ENCODE data around the gene LAMTOR3. TPM values are rescaled to one million over a fixed set of nuclear protein-coding genes. Genes with fewer than 3 reads are reported as not detected.

Gene LAMTOR3
- total RNA-seq, 4 donors from 2014 or later = 37.9 to 87.0 (median 40.3) TPM

GRCh38 chr4:99845708-99846469, 48.3 kb downstream of the LAMTOR3 start:
- H3K36me3 ChIP-seq = no peaks in the 10 kb centered on the region
- no peaks in the 10 kb centered on the region for H3K9me3 ChIP-seq
- DNase-seq = no peak
- TF ChIP-seq POLR2A (IDR thresholded peaks at IDR 0.05) (no peak), CTCF (IDR thresholded peaks at IDR 0.05) (no peak)
- intact Hi-C loops (cut with DNase I; ENCODE audit: low total_unique reads) = no loop called here
- no peaks in the 10 kb centered on the region for H3K4me1 ChIP-seq
- peak overlapping the region in 1 of 2 donors; percentile 47 for H3K27ac ChIP-seq
- no peaks in the 10 kb centered on the region for H3K27me3 ChIP-seq
- no peak overlapping the region for H3K4me3 ChIP-seq

- H3K36me3 ChIP-seq = no peaks in the 10 kb centered on the region
- no peaks in the 10 kb centered on the region for H3K27me3 ChIP-seq
- no peak overlapping the region for H3K4me3 ChIP-seq
- H3K9me3 ChIP-seq = no peaks in the 10 kb centered on the region
- TF ChIP-seq CTCF (IDR thresholded peaks at IDR 0.05) (no peak), POLR2A (IDR thresholded peaks at IDR 0.05) (no peak)
- DNase-seq = no peak
- H3K27ac ChIP-seq = no peak overlapping the region
- H3K4me1 ChIP-seq = no peaks in the 10 kb centered on the region
- intact Hi-C loops (cut with DNase I; ENCODE audit: low total_unique reads) = no loop called here
Observed at GRCh38 chr4:99845179-99845578, 49.0 kb downstream of the LAMTOR3 start.

- H3K9me3 ChIP-seq = no peaks in the 10 kb centered on the region
- no peak overlapping the region for H3K27ac ChIP-seq
- no peak for TF ChIP-seq POLR2A (IDR thresholded peaks at IDR 0.05)
- TF ChIP-seq CTCF (IDR thresholded peaks at IDR 0.05) = no peak
- intact Hi-C loops (cut with DNase I; ENCODE audit: low total_unique reads) = no loop called here
- DNase-seq = no peak
- no peaks in the 10 kb centered on the region for H3K4me1 ChIP-seq
- no peaks in the 10 kb centered on the region for H3K36me3 ChIP-seq
- no peak overlapping the region for H3K4me3 ChIP-seq
- no peaks in the 10 kb centered on the region for H3K27me3 ChIP-seq
Observed at GRCh38 chr4:99844048-99844447, 50.2 kb downstream of the LAMTOR3 start.

- H3K27me3 ChIP-seq = no peaks in the 10 kb centered on the region
- H3K36me3 ChIP-seq = no peaks in the 10 kb centered on the region
- H3K4me3 ChIP-seq = no peak overlapping the region
- TF ChIP-seq POLR2A (IDR thresholded peaks at IDR 0.05) = no peak
- no peaks in the 10 kb centered on the region for H3K4me1 ChIP-seq
- H3K27ac ChIP-seq = no peak overlapping the region
- H3K9me3 ChIP-seq = no peaks in the 10 kb centered on the region
- intact Hi-C loops (cut with DNase I; ENCODE audit: low total_unique reads) = no loop called here
- DNase-seq = no peak
Observed at GRCh38 chr4:99843413-99843812, 50.8 kb downstream of the LAMTOR3 start.

- DNase-seq = no peak
- Histone ChIP-seq H3K9me3 (no peaks in the 10 kb centered on the region), H3K36me3 (no peaks in the 10 kb centered on the region), H3K4me3 (no peak overlapping the region), H3K4me1 (no peaks in the 10 kb centered on the region), H3K27me3 (no peaks in the 10 kb centered on the region), H3K27ac (no peak overlapping the region)
- no peak for TF ChIP-seq POLR2A (IDR thresholded peaks at IDR 0.05)
- TF ChIP-seq CTCF (IDR thresholded peaks at IDR 0.05) = no peak
- intact Hi-C loops (cut with DNase I; ENCODE audit: low total_unique reads) = no loop called here
Observed at GRCh38 chr4:99841129-99841528, 53.1 kb downstream of the LAMTOR3 start.

Data from uterus (tissue), 4 donors.